ENCODE measurements around the gene CBX7.

- no peak for TF ChIP-seq CTCF (IDR thresholded peaks at IDR 0.05; ENCODE audit: low read depth, low read length)
- TF ChIP-seq EZH2phosphoT487 (IDR thresholded peaks at IDR 0.05; ENCODE audit: low read depth) = no peak
Measured at GRCh38 chr22:39094717-39095389, 57.6 kb downstream of the CBX7 start.

Data from OCI-LY3 (cell line).